SK-N-DZ (cell line): ENCODE data around the gene BSCL2. TPM values are rescaled to one million over a fixed set of nuclear protein-coding genes. Genes with fewer than 3 reads are reported as not detected.
A peak's percentile ranks its signal among the peaks of the same experiment; 100 is the strongest.
"Not testable (repeated sequence)": the region's sequence is repeated elsewhere in the genome, so short reads cannot be mapped to it uniquely, and the experiment has no call there.

ENCODE experiments used
- DNase-seq: peaks from one replicate; pipeline ENCODE4 v3.0.0-alpha.2; 2015; ENCODE audit warnings: low spot score
- polyA plus RNA-seq, 2 experiments: library from polyadenylated mRNA; depleted of rRNA; stranded (reverse); fragments of >200 nt; gene quantifications; 2 replicates each; pipeline ENCODE4 v1.2.3, GENCODE V29; 2014

The BSCL2 gene
- 164 and 171 TPM in 2 replicates for polyA plus RNA-seq (2014; cell fraction: cytosol; rRNA removed)
- 168 and 227 TPM in 2 replicates for polyA plus RNA-seq (2014; cell fraction: nucleus; rRNA removed)

DNA sequence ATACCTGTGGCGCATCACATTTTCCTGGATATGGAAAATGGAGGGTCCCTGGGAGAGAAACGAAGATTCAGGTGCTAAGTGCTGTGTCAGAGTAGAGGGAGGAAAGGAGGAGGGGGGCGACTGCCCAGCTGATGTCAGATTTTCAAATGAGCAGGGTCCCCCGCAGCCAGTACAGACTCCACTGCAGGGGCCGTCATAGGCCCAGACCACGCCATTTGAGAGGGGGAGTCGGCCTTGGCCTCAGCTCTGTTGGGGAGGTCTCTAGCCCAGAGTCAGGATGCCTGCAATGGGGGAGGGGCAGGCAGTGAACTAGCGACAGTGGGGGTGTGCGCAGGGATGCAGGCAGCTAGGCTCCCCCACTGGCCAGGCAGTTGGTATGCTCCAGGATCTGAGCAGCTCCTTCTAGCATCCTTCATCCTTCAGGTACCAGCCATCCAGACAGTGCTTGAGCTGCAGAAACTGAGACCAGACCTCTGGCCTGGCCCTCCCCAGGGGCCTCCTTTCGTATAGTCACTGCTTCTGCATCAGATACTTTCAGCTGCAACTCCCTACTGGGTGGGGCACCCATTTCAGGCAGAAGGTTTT, at the start of gene BSCL2, which contains the start of gene GNG3:
Gene BSCL2, minus strand, starts transcription at position 148 of the 585 bp plus-strand sequence. CDS start 229 bp downstream, outside the sequence.
Gene GNG3, plus strand, starts transcription at position 400 of the 585 bp plus-strand sequence. CDS start 620 bp downstream, outside the sequence.
- DNase-seq: peak; percentile 99

DNA sequence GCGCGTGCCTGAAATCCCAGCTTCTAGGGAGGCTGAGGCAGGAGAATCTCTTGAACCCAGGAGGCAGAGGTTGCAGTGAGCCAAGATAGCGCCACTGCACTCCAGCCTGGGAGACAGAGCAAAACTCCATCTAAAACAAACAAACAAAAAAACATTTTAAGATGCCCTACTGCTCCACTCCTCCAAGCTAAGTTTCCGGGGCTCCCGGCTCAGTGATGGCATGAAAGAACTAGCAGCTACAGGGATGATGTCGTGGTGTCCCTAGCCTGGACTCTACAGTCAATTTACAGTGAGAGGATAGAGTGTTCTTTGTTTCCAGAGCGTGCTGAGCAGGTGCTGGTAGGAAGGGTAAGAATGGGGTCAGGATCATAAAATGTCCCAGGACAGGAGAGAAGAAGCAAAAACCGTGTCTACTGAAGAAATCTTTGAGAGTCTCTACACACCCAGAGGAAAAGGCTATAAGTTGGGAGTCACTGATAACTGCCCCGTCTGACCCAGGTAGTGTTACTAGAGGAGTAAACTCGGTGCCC, 47.9 kb upstream of the BSCL2 start:
- DNase-seq: no peak

DNA sequence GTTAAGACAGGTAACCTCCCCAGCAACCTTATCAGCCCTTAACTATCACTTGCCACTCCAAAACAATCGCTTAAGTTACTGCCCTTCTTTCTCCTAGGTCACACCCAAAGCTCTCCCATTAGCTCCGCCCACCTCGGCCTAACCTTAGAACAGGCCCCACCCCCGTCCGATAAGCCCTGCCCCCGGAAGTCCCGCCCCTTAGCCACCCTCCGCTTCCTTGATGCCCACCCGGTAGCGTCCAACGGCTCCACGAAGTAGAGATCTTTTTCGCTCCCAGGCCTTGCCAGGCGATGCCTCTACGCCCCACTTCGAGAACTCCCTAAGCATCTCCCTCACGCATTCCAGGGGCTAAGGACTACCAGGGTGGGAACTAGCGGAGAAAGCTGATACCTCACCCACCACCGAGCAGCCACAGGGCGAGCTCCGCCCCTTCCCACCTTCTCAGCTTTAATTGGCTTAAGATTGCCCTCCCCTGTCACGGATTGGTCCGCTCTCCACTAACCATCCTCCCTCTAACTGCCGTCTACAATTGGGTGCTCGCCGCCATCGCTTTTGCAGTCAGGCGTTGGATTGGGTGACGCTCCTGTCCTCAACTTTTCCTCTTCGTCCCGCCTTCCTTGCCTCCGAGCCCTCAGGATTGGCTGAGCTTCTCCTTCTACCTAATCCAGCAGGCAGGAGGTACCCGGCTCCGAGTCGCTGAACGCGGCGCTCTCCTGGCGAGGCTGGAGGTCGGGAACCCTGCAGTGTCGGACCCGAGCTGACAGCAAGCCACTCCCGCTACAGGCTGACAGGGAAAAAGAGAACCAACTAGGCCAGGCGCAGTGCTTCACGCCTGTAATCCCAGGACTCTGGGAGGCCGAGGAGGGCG, 46.7 kb upstream of the BSCL2 start, which contains the start of gene ZBTB3:
Gene ZBTB3, minus strand, starts transcription at position 425 of the 868 bp plus-strand sequence. CDS start 496 bp downstream, outside the sequence.
- DNase-seq: peak; percentile 100

DNA sequence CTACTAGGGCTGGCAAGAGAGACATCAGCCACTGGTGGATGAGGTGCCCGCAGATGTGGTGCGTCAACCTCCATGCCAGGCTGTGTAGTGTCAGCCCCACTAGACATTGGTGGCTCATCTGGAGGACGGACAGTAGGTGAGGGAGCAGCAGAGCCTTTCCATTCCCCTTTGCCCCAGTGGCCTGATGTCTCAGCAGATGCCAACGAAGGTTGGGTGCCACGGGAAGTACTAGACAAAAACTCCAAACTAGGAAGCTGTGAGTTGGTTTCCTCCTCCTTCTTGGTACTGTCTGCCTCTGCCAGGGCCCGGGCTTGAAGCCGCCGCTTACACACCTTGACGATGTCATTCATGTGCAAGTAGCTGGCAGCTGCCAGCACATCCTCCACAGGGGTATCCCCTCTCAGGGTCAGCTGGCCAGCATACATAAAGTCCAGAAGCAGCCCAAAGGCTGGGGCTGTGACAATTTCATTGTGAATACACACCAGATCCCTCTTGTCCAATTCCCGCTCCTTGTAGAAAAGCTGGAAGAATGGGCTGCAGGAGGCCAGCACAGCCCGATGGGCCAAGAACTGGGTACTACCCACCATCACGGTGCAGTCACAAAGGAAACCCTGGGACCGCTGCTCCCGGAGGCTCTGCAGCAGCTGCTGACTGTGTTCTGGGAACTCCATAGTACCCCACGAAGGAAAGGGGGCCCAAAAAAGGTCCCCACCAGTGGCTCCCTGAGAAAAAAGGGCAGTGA, 45.9 kb upstream of the BSCL2 start:
- no peak for DNase-seq

DNA sequence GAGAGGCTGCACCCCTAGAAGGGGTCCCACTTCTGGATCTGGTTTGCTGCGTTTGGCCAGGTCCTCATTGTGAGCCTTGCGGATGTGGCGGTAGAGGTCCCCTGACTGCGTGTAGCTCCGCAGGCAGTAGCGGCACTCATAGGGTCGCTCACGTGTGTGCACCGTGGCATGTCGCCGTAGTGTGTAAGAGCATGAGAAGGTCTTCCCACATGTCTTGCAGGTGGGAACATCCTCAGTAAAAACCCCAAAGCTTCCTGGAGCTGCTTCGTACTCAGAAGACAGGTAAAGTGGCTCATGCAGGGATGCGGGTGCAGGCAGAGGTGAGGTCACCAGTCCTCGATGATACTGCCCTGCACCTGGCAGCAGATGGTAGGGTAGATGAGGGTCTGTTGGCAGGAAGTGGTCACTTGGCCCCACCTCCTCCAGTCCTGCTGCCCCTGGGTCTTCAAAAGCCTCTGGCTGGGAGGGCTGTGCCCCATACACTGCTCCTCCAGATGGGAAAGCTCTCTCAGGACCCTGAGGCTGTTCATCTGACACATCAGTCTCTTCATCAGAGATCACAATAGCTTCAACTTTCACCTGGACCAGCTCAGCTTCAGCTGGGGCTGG, 45.1 kb upstream of the BSCL2 start:
- DNase-seq: no peak

DNA sequence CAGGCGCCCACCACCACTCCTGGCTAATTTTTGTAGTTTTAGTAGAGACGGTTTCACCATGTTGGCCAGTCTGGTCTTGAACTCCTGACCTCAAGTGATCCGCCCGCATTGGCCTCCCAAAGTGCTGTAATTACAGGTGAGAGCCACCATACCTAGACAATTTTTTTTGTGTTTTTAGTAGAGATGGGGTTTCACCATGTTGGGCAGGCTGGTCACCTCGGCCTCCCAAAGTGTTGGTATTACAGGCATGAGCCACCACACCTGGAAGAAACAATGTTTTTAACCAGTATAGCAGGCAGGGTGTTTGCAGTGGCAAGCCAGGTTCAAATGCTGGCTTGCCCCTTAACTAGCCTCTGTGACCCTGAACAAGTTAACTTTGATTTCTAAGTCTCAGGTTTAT, 42.7 kb upstream of the BSCL2 start:
- not testable (repeated sequence) for DNase-seq

DNA sequence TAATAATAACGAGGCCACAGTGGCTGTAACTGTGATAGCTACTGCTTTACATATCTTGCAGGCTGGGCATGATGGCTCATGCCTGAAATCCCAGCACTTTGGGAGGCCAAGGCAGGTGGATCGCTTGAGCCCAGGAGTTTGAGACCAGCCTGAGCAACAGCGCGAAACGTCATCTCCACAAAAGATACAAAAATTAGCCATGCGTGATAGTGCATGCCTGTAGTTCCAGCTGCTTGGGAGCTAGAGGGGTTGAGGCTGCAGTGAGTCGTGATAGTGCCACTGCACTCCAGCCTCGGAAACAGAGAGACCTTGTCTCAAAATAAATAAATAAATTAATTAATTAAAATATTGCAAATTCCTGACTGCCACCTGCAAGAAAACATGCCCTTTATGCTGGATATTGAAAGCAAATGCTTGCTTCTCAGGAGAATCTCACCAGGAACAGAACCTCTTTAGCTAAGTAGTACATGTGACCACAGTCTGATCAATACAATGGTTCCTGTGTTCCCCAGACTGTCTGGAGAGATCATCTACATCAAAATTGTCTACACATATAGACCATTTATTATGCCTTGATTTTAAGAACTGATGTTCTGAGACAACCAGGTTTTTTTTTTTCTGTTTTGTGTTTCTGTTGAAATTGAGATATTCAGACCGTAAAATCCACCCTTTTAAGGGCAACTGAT, 40.4 kb upstream of the BSCL2 start:
- no peak for DNase-seq

DNA sequence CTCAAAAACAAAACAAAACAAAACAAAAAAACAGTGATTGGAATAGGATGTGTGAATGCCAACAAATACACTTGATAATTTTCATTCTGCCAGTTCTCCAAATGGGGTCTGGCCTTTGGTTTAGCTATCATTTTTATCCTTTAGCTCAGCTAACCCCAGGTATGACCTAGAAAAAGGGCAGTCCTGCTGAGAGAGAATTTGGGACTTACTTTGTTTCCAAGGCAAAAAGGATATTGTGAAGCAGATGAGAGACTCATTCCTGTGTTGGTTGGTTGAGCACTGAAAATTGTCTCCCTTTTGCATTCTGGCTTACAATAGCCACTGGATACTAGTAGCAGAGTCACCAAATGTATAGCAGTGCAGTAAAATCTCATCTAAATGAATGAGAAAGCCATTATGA, 30.0 kb upstream of the BSCL2 start:
- no peak for DNase-seq

DNA sequence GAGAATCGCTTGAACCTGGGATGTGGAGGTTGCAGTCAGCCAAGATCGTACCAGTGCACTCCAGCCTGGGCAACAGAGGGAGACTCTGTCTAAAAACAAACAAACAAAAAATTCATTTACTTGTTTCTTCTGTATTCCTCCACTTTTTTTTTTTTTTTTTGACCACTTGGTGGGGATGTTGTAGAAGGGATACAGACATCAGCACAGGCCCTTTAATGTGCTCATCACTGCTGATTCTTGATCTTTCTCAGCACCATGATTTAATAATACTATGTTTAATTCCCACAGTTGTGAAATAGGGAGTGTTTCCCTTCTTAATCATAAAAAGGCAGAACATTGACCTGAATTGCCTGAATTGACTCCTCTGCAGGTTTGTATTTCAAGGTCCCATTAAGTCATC, 25.6 kb upstream of the BSCL2 start:
- peak; percentile 45 for DNase-seq

DNA sequence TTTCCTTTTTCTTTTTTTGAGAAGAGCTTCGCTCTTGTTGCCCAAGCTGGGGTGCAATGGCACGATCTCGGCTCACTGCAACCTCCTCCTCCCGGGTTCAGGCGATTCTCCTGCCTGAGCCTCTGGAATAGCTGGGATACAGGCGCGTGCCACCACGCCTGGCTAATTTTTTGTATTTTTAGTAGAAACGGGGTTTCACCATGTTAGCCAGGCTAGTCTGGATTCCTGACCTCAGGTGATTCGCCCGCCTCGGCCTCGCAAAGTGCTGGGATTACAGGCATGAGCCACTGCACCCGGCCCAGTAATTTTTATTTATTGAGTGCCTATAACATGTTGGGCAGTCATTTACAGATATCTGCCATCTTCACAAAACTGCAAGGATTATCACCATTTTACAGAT, 22.9 kb upstream of the BSCL2 start:
- not testable (repeated sequence) for DNase-seq

DNA sequence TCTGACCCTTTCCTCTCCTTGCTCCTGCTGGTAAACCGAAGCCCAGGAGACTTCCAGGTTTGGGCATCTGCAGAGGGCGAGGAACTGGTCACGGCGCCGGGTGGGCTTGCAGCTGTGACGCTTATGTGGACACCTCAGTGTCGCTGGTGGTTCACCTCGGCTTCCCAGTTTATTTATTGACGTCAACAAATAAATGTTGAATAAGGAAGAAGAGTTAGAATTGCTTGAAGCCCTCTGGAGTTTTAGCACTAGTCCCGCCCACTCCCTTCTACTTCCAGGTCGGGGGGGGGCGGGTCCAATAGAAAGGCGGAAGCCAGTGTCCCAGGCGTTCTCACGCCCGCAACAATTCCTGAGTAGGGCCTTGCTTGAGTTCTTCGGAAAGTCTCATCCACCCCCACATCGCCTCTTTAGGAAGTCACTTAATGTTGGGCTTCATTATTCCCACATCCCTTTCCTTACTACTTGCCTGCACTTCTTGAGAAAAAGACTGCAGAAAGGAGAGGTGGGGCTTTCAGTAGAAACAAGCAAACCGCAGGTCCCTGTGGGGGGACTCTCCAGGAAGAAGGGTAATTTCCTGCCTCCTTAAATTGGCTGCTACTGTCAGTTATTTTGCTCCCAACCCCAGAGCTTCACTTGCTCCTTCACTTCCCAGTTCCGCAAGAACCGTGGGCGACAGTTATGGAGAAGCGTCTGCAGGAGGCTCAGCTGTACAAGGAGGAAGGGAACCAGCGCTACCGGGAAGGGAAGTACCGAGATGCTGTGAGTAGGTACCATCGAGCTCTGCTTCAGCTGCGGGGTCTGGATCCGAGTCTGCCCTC, 21.2 kb upstream of the BSCL2 start, which contains the start of gene TTC9C:
Gene TTC9C, plus strand, starts transcription at position 316 of the 818 bp plus-strand sequence. Its CDS starts 363 bp downstream, at position 679.
- DNase-seq: peak; percentile 86

DNA sequence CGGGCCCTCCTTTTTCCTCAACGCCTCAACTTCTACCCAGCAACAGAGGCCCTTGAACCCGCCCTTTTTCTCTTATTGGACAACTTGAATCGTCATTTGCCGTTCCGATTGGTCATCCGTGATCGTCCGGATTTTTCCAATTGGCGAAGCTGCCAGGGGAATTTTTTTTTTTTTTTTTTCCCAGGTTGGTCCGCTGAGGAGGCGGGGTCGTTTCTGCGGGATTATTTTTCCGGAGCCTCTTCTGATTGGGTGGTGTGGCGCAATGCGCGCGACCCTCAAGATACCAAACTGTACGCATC, 20.6 kb upstream of the BSCL2 start:
- peak; percentile 99 for DNase-seq

DNA sequence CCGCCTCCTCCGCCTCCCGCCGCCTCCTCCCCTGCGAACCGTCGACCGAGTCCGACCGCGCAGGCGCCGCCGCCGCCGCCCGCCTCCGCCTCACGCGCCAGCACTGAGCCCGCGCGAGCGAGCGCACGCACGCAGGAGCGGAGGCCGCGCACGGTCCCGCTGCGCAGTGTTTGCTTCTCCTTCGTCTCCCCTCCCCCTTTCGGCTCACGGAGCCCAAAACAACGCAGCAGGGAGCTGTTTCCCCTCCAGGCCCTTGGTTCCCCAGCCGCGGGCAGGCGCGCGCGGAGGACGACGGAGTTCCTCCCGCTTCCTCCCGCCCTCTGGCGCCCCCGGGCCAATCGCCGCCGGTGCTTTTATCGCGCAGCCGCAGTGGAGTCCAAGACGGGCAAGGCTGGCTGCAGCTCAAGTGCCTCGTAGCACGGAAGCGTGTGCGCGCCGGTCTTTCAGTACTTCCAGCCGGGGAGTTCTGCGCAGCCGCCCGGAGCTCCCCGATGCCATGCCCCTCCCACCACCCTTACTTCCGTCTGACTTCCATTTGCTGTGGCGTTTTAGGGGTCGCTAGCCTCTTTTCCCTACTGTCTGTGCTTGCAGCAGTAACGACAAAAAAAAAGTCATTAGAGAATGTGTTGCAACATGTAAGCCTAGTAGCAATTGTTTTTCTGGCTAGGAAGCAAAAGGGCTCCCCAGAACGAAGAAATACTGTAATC, 20.1 kb upstream of the BSCL2 start, which contains the start of gene HNRNPUL2:
Gene HNRNPUL2, minus strand, starts transcription at position 293 of the 707 bp plus-strand sequence. CDS start 301 bp downstream, outside the sequence.
- DNase-seq: peak; percentile 99

DNA sequence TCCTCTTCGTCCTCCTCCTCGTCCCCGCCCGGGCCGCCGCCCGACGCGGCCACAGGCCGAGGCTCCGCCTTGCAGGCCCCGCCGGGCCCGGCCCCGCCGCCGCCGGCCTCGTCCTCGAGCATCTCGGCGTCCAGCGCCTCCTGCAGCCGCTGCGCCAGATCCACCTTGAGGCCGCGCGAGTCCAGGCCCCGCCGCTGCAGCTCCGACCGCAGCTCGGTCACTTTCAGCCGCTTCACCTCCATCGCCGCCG, 19.6 kb upstream of the BSCL2 start:
- no peak for DNase-seq

DNA sequence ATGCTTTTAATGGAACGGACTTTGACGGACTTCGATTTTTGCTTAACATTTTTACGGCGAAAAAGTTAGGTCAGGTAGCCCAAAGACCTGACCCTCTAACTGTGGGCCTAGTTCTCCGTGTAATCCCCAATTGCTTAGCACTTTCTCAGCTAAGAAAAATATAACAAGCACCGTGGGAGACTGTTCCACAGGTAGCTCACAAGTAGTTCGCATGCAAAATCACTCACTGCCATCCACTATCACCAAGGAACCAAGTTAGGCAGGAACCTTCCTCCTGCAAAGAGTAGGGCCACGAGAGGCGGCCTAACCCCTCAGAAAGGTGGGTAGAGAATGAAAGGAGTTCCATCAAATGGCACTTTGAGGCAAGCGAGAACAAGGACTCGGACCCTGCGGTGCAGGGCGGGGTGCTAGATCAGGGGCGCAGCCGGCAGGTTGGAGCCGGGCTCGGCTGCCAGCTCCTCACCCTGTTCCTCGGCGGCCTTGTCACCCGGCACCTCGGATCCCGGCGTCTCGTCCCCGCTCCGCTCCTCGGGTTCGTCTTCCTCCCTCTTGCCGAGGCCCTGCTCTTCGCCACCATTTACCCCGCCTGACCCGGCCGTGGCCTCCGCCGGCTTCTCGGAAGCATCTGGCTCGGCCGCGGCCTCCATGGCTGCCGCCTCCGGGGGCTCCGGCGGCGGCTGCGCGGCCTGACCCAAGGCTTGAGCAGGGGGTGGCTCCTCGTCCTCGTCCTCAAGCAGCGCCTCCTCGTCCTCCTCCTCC, 19.1 kb upstream of the BSCL2 start:
- DNase-seq: peak; percentile 18

DNA sequence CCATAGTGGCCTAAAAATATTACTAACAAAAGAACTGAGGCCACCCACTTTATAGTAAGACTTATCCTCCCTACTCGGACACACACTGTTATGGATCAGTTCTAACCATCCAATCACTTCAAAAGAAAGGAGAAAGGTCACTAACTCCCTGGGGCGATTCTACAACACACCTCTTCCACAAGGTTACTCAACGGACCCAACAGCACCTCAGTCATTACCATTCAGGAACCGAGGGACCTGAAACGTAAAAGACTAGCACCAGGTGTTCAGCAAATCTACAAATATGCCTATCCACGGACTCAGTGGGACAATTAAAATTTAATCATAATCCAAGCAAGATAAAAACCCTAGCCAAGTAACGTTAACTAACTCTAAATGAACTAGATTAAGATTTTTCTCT, 18.4 kb upstream of the BSCL2 start:
- DNase-seq: no peak

DNA sequence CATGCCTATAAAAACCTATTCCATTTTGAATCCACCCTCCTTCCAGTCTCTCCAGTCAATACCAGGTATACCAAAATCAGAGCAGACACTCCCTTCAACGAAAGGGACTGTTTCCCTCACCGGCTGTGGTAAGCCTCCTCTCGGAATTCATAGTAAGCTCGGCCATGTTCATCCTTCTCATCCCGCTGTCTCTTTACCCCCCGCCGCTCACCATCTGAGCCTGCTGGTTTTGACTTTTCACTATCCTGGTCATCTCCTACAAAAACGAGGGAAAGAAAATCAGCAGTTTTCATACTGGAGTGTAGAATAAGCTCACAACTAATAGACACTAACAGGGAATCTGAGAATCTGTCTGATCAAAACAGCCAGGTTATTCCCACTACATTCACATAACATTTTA, 16.9 kb upstream of the BSCL2 start:
- DNase-seq: no peak

DNA sequence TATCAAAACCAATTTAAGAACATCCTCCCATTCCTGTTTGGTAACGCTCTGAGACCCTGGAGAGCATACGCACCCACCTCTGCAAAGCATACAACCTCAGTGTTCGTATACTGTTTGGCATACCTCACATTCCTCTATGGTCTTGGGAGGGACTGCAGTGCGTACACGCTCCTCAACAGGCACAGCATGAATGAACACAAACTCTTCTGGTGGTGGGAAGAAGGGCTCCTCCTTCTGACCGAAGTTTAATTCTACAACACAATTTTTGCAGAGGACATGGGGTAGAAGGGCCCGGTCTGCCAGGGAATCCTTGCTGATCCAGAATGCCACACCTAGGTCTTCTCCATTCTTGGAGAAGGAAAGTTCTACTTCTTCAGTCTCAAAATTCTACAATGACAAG, 14.8 kb upstream of the BSCL2 start:
- no peak for DNase-seq
